ENCODE data around the gene SEC62.

The SEC62 gene

DNA sequence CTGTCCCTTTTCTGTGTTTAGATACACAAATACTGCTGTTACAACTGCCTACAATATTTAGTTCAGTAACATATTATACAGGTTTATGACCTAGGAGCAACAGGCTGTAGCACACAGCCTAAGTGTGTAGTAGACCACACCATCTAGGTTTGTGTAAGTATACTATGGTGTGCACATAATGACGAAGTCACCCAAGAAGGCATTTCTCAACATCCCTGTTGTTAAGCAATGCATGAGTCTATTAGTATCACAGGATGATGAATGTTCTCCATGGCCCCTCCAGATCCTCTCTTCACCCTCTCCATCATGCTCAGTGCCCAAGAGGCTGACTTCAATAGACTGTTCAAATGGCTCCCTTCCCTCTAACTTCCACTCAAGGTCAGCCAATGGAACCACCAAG, 14.6 kb upstream of the SEC62 start:
- no peak overlapping the region for H2BK120ac ChIP-seq (ENCODE audit: low read depth, low read length)
- no peak overlapping the region for H3K18ac ChIP-seq (ENCODE audit: low read depth in 1 of 2, low read length in 2 of 2)
- no peaks in the 10 kb centered on the region for H3K36me3 ChIP-seq (ENCODE audit: control insufficient read depth in 1 of 2, insufficient read depth in 2 of 2, low read depth in 1 of 2, low read length in 2 of 2)
- no peaks in the 10 kb centered on the region for H3K9me3 ChIP-seq (ENCODE audit: control insufficient read depth, low read length)
- no peak overlapping the region for H3K23ac ChIP-seq (ENCODE audit: low read length in 2 of 2)
- no peak overlapping the region for H4K91ac ChIP-seq (ENCODE audit: low read length)
- DNase-seq, result no peak
- no peak overlapping the region for H2AFZ ChIP-seq (ENCODE audit: low read depth, low read length)
- H3K27me3 ChIP-seq (ENCODE audit: control insufficient read depth in 1 of 2, insufficient read depth in 1 of 2, low read length in 2 of 2), result peaks cover 0 to 14% of the 10 kb centered on the region in 2 experiments
- no peak overlapping the region for H3K27ac ChIP-seq (ENCODE audit: low read length, poor library complexity, severe bottlenecking)
- H3K4ac ChIP-seq (ENCODE audit: low read depth in 1 of 2, low read length in 2 of 2), result no peak overlapping the region
- H2AK5ac ChIP-seq (ENCODE audit: low read length, severe bottlenecking), result no peak overlapping the region
- H3K79me1 ChIP-seq (replicated peaks; ENCODE audit: low read length, poor library complexity, severe bottlenecking), result no peaks in the 10 kb centered on the region
- H3K14ac ChIP-seq (ENCODE audit: low read length in 2 of 2), result no peak overlapping the region
- H3K4me3 ChIP-seq (ENCODE audit: insufficient read depth in 1 of 2, low read depth in 1 of 2, low read length in 2 of 2), result no peak overlapping the region
- no peak overlapping the region for H2BK15ac ChIP-seq (ENCODE audit: low read depth, poor library complexity, severe bottlenecking)
- no peak overlapping the region for H3K4me2 ChIP-seq (ENCODE audit: low read length, poor library complexity, severe bottlenecking)
- H3K9ac ChIP-seq (ENCODE audit: low read length), result no peak overlapping the region
- WGBS, result 78% methylated on average over 1 of the region's 1 CpG
- H2BK12ac ChIP-seq (ENCODE audit: low read length in 2 of 2), result no peak overlapping the region
- no peaks in the 10 kb centered on the region for H3K4me1 ChIP-seq (ENCODE audit: control insufficient read depth, insufficient read depth, low read depth, low read length)
- no peak overlapping the region for H4K8ac ChIP-seq (ENCODE audit: low read length)
- no peak overlapping the region for H2BK5ac ChIP-seq (ENCODE audit: low read depth, low read length, poor library complexity, severe bottlenecking)

GRCh38 chr3:169953462-169954141, 13.0 kb upstream of the SEC62 start:
- H2AK5ac ChIP-seq (ENCODE audit: low read length, severe bottlenecking), result no peak overlapping the region
- peaks cover 2 to 3% of the 10 kb centered on the region in 2 experiments for H3K27me3 ChIP-seq (ENCODE audit: control insufficient read depth in 1 of 2, insufficient read depth in 1 of 2, low read length in 2 of 2)
- H3K4me3 ChIP-seq (ENCODE audit: insufficient read depth in 1 of 2, low read depth in 1 of 2, low read length in 2 of 2), result no peak overlapping the region
- H3K4me1 ChIP-seq (ENCODE audit: control insufficient read depth, insufficient read depth, low read depth, low read length), result no peaks in the 10 kb centered on the region
- H4K8ac ChIP-seq (ENCODE audit: low read length), result no peak overlapping the region
- H3K18ac ChIP-seq (ENCODE audit: low read depth in 1 of 2, low read length in 2 of 2), result no peak overlapping the region
- no peak overlapping the region for H4K91ac ChIP-seq (ENCODE audit: low read length)
- H2BK12ac ChIP-seq (ENCODE audit: low read length in 2 of 2), result no peak overlapping the region
- DNase-seq, result no peak
- no peak overlapping the region for H3K9ac ChIP-seq (ENCODE audit: low read length)
- H3K9me3 ChIP-seq (ENCODE audit: control insufficient read depth, low read length), result no peaks in the 10 kb centered on the region
- no peak overlapping the region for H3K23ac ChIP-seq (ENCODE audit: low read length in 2 of 2)
- no peak overlapping the region for H3K27ac ChIP-seq (ENCODE audit: low read length, poor library complexity, severe bottlenecking)
- H2BK15ac ChIP-seq (ENCODE audit: low read depth, poor library complexity, severe bottlenecking), result no peak overlapping the region
- H3K79me1 ChIP-seq (replicated peaks; ENCODE audit: low read length, poor library complexity, severe bottlenecking), result no peaks in the 10 kb centered on the region
- H3K14ac ChIP-seq (ENCODE audit: low read length in 2 of 2), result no peak overlapping the region
- H2BK5ac ChIP-seq (ENCODE audit: low read depth, low read length, poor library complexity, severe bottlenecking), result no peak overlapping the region
- H3K4ac ChIP-seq (ENCODE audit: low read depth in 1 of 2, low read length in 2 of 2), result no peak overlapping the region
- no peaks in the 10 kb centered on the region for H3K36me3 ChIP-seq (ENCODE audit: control insufficient read depth in 1 of 2, insufficient read depth in 2 of 2, low read depth in 1 of 2, low read length in 2 of 2)
- H2AFZ ChIP-seq (ENCODE audit: low read depth, low read length), result no peak overlapping the region
- H3K4me2 ChIP-seq (ENCODE audit: low read length, poor library complexity, severe bottlenecking), result no peak overlapping the region
- WGBS, result 92% methylated on average over 2 of the region's 3 CpGs
- H2BK120ac ChIP-seq (ENCODE audit: low read depth, low read length), result no peak overlapping the region

- no peak overlapping the region for H2BK15ac ChIP-seq (ENCODE audit: low read depth, poor library complexity, severe bottlenecking)
- H3K27ac ChIP-seq (ENCODE audit: low read length, poor library complexity, severe bottlenecking), result no peak overlapping the region
- no peak overlapping the region for H2BK5ac ChIP-seq (ENCODE audit: low read depth, low read length, poor library complexity, severe bottlenecking)
- no peak overlapping the region for H3K9ac ChIP-seq (ENCODE audit: low read length)
- H3K23ac ChIP-seq (ENCODE audit: low read length in 2 of 2), result no peak overlapping the region
- no peak overlapping the region for H4K91ac ChIP-seq (ENCODE audit: low read length)
- H3K4me3 ChIP-seq (ENCODE audit: insufficient read depth in 1 of 2, low read depth in 1 of 2, low read length in 2 of 2), result no peak overlapping the region
- H3K18ac ChIP-seq (ENCODE audit: low read depth in 1 of 2, low read length in 2 of 2), result no peak overlapping the region
- no peak overlapping the region for H2BK120ac ChIP-seq (ENCODE audit: low read depth, low read length)
- H2AK5ac ChIP-seq (ENCODE audit: low read length, severe bottlenecking), result no peak overlapping the region
- H3K27me3 ChIP-seq (ENCODE audit: control insufficient read depth in 1 of 2, insufficient read depth in 1 of 2, low read length in 2 of 2), result peaks cover 8% of the 10 kb centered on the region in 2 experiments
- no peak overlapping the region for H2AFZ ChIP-seq (ENCODE audit: low read depth, low read length)
- no peaks in the 10 kb centered on the region for H3K36me3 ChIP-seq (ENCODE audit: control insufficient read depth in 1 of 2, insufficient read depth in 2 of 2, low read depth in 1 of 2, low read length in 2 of 2)
- H3K9me3 ChIP-seq (ENCODE audit: control insufficient read depth, low read length), result no peaks in the 10 kb centered on the region
- no peak overlapping the region for H2BK12ac ChIP-seq (ENCODE audit: low read length in 2 of 2)
- H3K14ac ChIP-seq (ENCODE audit: low read length in 2 of 2), result no peak overlapping the region
- no peak overlapping the region for H4K8ac ChIP-seq (ENCODE audit: low read length)
- 74% methylated on average over 4 of the region's 6 CpGs for WGBS
- no peak for DNase-seq
- no peak overlapping the region for H3K4ac ChIP-seq (ENCODE audit: low read depth in 1 of 2, low read length in 2 of 2)
- H3K79me1 ChIP-seq (replicated peaks; ENCODE audit: low read length, poor library complexity, severe bottlenecking), result no peaks in the 10 kb centered on the region
- H3K4me2 ChIP-seq (ENCODE audit: low read length, poor library complexity, severe bottlenecking), result no peak overlapping the region
- H3K4me1 ChIP-seq (ENCODE audit: control insufficient read depth, insufficient read depth, low read depth, low read length), result no peaks in the 10 kb centered on the region
Measured at GRCh38 chr3:169954142-169954756, 12.4 kb upstream of the SEC62 start.

GRCh38 chr3:169955406-169955805, 11.2 kb upstream of the SEC62 start:
- H3K4me1 ChIP-seq (ENCODE audit: control insufficient read depth, insufficient read depth, low read depth, low read length), result no peaks in the 10 kb centered on the region
- no peak overlapping the region for H3K4me2 ChIP-seq (ENCODE audit: low read length, poor library complexity, severe bottlenecking)
- H2BK5ac ChIP-seq (ENCODE audit: low read depth, low read length, poor library complexity, severe bottlenecking), result no peak overlapping the region
- H2BK120ac ChIP-seq (ENCODE audit: low read depth, low read length), result no peak overlapping the region
- WGBS, result 94% methylated on average over 2 of the region's 2 CpGs
- H3K27me3 ChIP-seq (ENCODE audit: control insufficient read depth in 1 of 2, insufficient read depth in 1 of 2, low read length in 2 of 2), result peaks cover 8 to 11% of the 10 kb centered on the region in 2 experiments
- no peaks in the 10 kb centered on the region for H3K36me3 ChIP-seq (ENCODE audit: control insufficient read depth in 1 of 2, insufficient read depth in 2 of 2, low read depth in 1 of 2, low read length in 2 of 2)
- H3K18ac ChIP-seq (ENCODE audit: low read depth in 1 of 2, low read length in 2 of 2), result no peak overlapping the region
- no peak overlapping the region for H2BK12ac ChIP-seq (ENCODE audit: low read length in 2 of 2)
- H3K4me3 ChIP-seq (ENCODE audit: insufficient read depth in 1 of 2, low read depth in 1 of 2, low read length in 2 of 2), result no peak overlapping the region
- no peak overlapping the region for H3K14ac ChIP-seq (ENCODE audit: low read length in 2 of 2)
- no peak overlapping the region for H4K8ac ChIP-seq (ENCODE audit: low read length)
- no peaks in the 10 kb centered on the region for H3K9me3 ChIP-seq (ENCODE audit: control insufficient read depth, low read length)
- H2BK15ac ChIP-seq (ENCODE audit: low read depth, poor library complexity, severe bottlenecking), result no peak overlapping the region
- H3K23ac ChIP-seq (ENCODE audit: low read length in 2 of 2), result no peak overlapping the region
- H2AK5ac ChIP-seq (ENCODE audit: low read length, severe bottlenecking), result no peak overlapping the region
- H2AFZ ChIP-seq (ENCODE audit: low read depth, low read length), result no peak overlapping the region
- H3K79me1 ChIP-seq (replicated peaks; ENCODE audit: low read length, poor library complexity, severe bottlenecking), result no peaks in the 10 kb centered on the region
- H3K4ac ChIP-seq (ENCODE audit: low read depth in 1 of 2, low read length in 2 of 2), result no peak overlapping the region
- no peak overlapping the region for H3K27ac ChIP-seq (ENCODE audit: low read length, poor library complexity, severe bottlenecking)
- no peak overlapping the region for H4K91ac ChIP-seq (ENCODE audit: low read length)
- H3K9ac ChIP-seq (ENCODE audit: low read length), result no peak overlapping the region
- DNase-seq, result no peak

Data from mesenchymal stem cell (in vitro differentiated cells and primary cell).